GM19240 (cell line): Measurements from ENCODE around the gene KCNK16.

Experiments used
- DNase-seq: peaks from one replicate; pipeline ENCODE4 v3.0.0; 2011; ENCODE audit warnings: low spot score; ENCODE audit not compliant: insufficient read length

The KCNK16 gene

DNA sequence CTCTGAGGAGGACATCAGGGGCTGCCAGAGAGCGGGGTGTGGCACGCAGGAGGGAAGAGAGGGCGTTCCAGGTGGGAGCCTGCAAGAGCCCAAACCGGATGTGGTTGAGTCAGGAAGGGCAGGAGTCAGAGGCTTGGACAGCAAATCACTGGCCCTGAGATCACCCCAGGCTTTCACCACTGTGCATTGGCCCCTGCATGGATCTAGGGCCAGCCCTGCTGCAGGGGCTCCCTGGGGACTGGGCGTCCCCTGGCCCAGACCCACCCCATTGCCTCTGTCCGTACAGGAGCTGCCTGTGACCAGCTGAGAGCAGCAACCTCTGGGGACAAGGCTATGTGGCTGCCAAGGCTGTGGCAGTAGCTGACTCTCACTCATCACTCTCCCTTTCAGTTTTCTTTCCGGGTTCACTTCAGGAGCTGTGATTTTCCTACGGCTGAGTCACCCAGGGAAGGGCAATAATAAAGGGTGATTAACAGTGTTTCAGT is 42.2 kb downstream of the KCNK16 start:
- DNase-seq, result no peak

DNA sequence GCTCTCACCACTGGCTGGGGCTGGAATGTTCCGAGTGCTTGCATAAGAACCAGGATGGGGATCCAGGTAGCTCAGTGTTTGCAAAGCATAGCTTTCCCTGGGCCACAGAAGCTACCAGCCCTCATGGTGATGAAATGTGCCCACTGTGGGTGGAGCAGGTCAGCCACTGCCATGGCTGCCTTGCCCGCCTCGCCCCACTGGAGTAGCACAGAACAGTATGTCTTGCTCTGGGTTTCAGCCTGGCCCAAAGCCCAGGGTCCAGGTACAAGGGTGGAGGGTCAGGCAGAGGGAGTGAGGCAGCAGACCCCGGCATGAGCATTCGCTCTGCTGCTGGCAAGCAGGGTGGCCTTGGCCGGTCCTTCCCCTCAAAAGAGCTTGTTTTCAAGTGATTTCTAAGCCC is 43.0 kb downstream of the KCNK16 start:
- no peak for DNase-seq

DNA sequence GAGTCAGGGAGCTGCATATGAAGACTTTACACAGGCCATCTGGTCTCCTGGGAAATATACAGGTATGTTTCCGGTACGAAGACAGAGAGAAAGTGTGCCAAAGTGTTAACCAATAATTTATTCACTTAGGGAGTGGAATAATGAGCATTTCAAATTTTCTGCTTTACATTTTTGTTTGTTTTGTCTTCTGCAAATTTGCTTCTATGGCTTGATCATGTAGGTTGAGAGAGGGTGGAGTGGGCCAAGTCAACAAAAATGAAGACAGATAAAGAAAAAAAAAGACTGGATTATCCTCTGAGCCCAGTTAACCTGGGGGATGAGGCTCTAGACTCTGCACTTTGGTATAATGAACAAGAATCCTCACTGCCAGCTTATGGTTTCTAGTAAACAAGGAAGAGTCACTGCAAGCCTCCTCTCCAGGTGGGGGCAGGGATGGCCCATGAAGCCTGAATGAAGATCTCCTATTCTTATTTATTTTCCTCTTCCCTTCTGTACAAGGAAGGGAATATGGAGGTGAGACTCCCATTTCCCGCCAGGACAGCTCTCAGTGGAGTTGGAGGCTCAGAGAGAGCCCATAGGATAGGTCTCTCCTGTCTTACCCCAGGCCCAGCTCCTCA is 46.0 kb downstream of the KCNK16 start:
- DNase-seq, result no peak

DNA sequence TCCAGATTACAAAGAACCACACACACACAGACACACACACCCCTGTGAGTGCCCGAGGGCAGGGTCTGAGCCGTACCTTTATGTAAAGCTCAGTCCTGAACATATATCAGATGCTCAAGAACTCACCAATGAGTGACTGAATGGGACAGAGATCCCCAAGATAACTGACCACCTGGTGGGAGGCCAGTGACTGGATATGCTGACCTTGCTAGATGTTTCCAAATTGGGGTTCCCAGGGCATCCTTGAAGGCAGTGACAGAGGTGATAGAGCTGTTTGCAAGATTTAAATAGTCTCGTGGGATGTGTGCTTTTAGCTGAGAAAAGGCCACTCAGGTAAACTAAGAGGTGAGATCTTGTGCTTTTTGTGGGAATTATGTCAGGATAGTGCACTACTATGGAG is 47.6 kb downstream of the KCNK16 start:
- DNase-seq, result no peak

DNA sequence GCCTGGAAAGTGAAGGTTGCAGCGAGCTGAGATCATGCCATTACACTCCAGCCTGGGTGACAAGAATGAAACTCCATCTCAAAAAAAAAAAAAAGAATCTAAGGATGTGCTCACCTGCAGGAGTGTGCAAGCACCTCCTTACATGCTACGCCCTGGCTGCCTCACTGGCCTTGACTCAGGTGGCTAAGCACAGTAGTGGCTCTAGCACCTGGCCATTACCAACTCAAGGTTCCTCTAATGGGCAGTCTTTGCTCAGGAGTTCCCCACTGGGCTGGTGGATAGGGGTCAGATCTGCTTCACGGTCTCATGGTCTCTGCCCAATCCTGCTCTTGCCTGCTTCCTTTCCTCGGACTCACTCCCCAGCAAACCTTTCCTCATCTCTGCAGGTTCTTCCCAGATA is 48.0 kb downstream of the KCNK16 start:
- DNase-seq, result no peak

DNA sequence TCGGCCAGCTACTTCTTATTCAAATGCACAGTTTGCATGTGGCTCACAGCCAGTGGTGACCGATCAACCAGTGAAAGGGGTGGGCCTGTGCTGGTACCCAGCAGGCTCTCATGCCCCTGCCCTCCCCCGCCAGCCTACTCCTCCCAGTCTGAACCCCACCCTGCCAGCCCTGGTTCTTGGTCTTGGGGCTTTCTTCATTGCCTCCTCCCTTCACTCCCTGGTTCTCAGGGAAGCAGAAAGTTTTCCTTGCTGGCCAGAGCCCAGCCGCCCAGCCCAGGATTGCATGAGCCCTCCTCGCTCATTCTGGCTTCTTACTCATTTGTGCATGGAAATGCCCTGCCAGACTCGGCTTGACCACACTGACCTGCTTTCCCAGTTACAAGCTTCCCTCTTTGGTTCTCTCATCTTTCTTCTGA is 49.1 kb downstream of the KCNK16 start:
- DNase-seq, result no peak

DNA sequence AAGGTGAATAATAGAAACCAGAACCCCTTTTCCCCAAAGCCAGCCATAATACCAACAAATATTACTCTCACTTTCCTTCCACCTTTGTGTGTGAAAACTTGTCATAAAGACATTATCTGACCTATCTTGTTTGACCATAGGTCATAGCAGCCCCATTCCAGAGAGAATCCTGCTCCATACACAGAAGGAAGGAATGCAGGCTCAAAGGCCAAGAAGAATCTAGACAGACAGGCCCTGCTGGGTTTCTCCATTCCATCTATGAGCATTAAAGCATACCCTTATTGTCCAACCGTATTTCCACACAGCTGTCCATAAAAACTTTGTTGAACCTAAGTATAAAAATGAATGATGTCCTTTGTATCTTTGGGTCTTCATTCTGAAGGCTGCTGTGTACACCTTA is 52.5 kb downstream of the KCNK16 start:
- DNase-seq, result no peak

DNA sequence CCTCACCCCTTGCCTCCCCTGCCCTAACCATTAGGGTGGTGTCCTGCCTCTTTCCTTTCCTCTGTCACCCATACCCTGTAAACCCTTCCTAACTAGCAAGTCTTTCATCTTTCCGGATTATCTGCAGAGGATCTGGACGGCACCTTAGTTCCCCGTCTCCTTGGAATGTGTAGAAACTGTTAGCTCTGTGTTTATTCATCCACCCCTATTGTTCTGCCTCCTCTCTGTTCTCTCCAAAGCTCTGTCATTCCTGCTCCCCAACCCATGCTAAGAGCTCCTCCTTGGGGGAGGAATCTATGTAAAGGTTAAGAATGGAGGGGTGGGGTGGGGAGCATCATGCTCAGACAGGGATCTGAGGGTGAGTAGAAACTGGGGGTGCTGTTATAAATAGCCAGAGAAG is 53.8 kb downstream of the KCNK16 start:
- no peak for DNase-seq

DNA sequence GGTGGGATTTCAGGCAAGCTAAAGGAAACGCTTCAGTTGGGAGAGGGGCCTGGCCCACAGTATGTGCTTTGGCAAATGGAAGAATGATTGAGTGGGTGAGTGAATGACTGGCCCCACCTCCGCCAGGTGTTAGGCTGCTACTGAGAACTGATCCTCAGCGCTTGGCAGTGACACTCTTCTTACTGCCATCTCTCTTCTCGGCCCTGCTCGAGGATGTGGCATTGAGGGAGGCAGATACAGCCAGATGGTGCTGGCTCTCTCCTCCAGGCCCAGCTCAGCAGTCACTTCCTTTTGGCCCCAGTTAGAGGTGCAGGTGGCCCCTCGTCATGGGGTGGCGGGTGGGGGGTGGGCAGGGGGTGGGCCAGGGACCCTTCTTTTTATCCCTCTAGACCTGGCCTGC is 54.3 kb downstream of the KCNK16 start:
- DNase-seq, result no peak

DNA sequence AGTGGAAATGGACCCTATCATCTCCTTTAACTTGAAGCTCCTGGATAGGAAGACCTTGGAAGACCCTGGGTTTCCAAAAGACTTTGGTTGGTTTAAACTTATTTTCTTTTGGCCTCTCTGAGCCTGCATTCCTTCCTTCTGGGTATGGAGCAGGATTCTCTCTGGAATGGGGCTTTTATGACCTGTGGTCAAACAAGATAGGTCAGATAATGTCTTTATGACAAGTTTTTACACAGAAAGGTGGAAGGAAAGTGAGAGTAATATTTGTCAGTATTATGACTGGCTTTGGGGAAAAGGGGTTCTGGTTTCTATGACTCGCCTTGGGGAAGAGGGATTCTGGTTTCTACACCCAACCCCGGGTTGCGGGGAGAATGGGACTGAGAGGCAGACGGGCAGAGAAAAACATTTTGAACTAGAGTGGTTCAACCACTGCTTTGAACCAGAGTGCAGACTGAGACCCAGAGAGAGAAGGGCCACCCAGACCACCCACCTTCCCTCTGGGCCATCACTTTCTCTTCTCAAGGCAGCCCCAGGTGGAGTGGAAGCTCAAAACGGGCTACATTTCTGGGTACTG is 55.6 kb downstream of the KCNK16 start:
- no peak for DNase-seq

DNA sequence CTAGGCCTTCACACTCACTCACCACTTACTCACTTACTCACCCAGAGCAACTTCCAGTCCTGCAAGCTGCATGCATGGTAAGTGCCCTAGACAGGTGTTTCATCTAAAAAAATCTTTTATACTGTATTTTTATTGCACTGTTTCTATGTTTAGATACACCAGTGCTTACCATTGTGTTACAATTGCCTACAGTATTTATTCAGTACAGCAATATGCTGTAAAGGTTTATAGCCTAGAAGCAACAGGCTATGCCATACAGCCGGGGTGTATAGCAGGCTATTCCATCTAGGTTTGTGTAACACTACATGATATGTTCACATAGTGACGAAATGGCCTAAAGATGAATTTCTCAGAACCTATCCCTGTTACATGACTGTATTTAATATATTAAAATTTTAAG is 56.1 kb downstream of the KCNK16 start:
- DNase-seq, result no peak
